A549 (cell line): ENCODE data around the gene PNMA8B. TPM values are rescaled to one million over a fixed set of nuclear protein-coding genes. Genes with fewer than 3 reads are reported as not detected.
A peak's percentile ranks its signal among the peaks of the same experiment; 100 is the strongest.
"Not testable (repeated sequence)": the region's sequence is repeated elsewhere in the genome, so short reads cannot be mapped to it uniquely, and the experiment has no call there.

Experiments
- ATAC-seq, 2 experiments: fragments of 200-7000 bp in 1 of 2; fragments of >200 bp in 1 of 2; cut with Nextera tagmentation in 1 of 2; cut with Tn5 transposase in 1 of 2; 3 replicates each; pipeline versions ENCODE4 v1.8.0 to v1.9.1; 2018 to 2020; ENCODE audit warnings: mild to moderate bottlenecking in 1 of 2, moderate library complexity in 1 of 2
- CTCF ChIA-PET: fragments of 300-600 bp; sonication (Branson Sonifier 250); formaldehyde crosslinking; extraction: SDS; loops from one replicate; lab custom pipeline; 2021; ENCODE audit warnings: antibody characterized with exemption, inconsistent platforms; lab: Yijun Ruan, JAX
- POLR2A ChIA-PET: fragments of 350-600 bp; formaldehyde crosslinking; extraction: SDS; loops from one replicate; lab custom pipeline; 2021; ENCODE audit warnings: antibody characterized with exemption, inconsistent platforms; lab: Yijun Ruan, JAX
- DNase-seq, 2 experiments: peaks; one replicate each; pipeline versions ENCODE4 v3.0.0 to v3.0.0-alpha.2; 2011 to 2016; ENCODE audit warnings: low read depth in 1 of 2, low spot score in 1 of 2
- FAIRE-seq: peaks from 2 replicates; lab custom pipeline; 2011; peaks lifted over from hg19 to GRCh38; lab: Jason Lieb, UNC
- H3K27ac ChIP-seq, 2 experiments: fragments of >200 bp; sonication (Bioruptor Twin); formaldehyde crosslinking; 3 replicates each; pipeline ENCODE4 v1.5.1; 2016 to 2017
- H3K4me1 ChIP-seq: fragments of >200 bp; sonication (Bioruptor Twin); formaldehyde crosslinking; 3 replicates; pipeline ENCODE4 v1.6.1; 2016
- H3K4me2 ChIP-seq: fragments of >200 bp; sonication (Bioruptor Twin); formaldehyde crosslinking; 3 replicates; pipeline ENCODE4 v1.6.1; 2016
- H3K4me3 ChIP-seq: fragments of >200 bp; sonication (Bioruptor Twin); formaldehyde crosslinking; 3 replicates; pipeline ENCODE4 v1.5.1; 2016
- H3K9me3 ChIP-seq: fragments of >200 bp; sonication (Bioruptor Twin); formaldehyde crosslinking; 3 replicates; pipeline ENCODE4 v1.6.1; 2016
- CHD2 ChIP-seq: fragments of 150-350 bp; IDR thresholded peaks from 2 replicates; pipeline ENCODE4 v1.6.1; 2014; ENCODE audit warnings: low read length; ENCODE audit not compliant: partially characterized antibody
- ESRRA ChIP-seq: fragments of 150-350 bp; IDR thresholded peaks from 2 replicates; pipeline ENCODE4 v1.6.1; 2014; ENCODE audit warnings: mild to moderate bottlenecking, low read length, borderline replicate concordance
- FOXS1 ChIP-seq: fragments of 250-450 bp; sonication (Bioruptor Pico); IDR thresholded peaks from 2 replicates; pipeline ENCODE4 v1.5.0; 2020; ENCODE audit warnings: mild to moderate bottlenecking, moderate library complexity
- GATA3 ChIP-seq: IDR thresholded peaks from 2 replicates; pipeline ENCODE4 v1.6.1; 2012; ENCODE audit warnings: borderline replicate concordance
- HOXA7 ChIP-seq: fragments of 250-450 bp; sonication (Bioruptor Pico); IDR thresholded peaks from 2 replicates; pipeline ENCODE4 v1.5.0; 2020; ENCODE audit warnings: mild to moderate bottlenecking, moderate library complexity
- HOXB13 ChIP-seq: fragments of 250-450 bp; sonication (Bioruptor Pico); IDR thresholded peaks from 2 replicates; pipeline ENCODE4 v1.5.0; 2020; ENCODE audit warnings: low read depth, mild to moderate bottlenecking, moderate library complexity
- KDM1A ChIP-seq: fragments of 200-600 bp; sonication (generic); IDR thresholded peaks from 2 replicates; pipeline ENCODE4 v1.6.1; 2016; ENCODE audit warnings: low read depth, mild to moderate bottlenecking
- MYC ChIP-seq: IDR thresholded peaks from 2 replicates; pipeline ENCODE4 v1.6.1; 2012; ENCODE audit warnings: mild to moderate bottlenecking, inconsistent platforms, low read length, improper control_type of control experiment, borderline replicate concordance
- NFE2L2 ChIP-seq: fragments of 150-350 bp; conservative IDR thresholded peaks from 2 replicates; pipeline ENCODE4 v1.6.1; 2014; ENCODE audit warnings: low read length
- NPAS2 ChIP-seq: fragments of 250-450 bp; sonication (Bioruptor Pico); IDR thresholded peaks from 2 replicates; pipeline ENCODE4 v1.8.0; 2022; ENCODE audit warnings: mild to moderate bottlenecking, moderate library complexity, borderline replicate concordance
- PHF8 ChIP-seq: fragments of 200-600 bp; sonication (generic); IDR thresholded peaks from 2 replicates; pipeline ENCODE4 v1.6.1; 2016; ENCODE audit warnings: low read depth, mild to moderate bottlenecking, antibody characterized with exemption, moderate library complexity, borderline replicate concordance
- RAD21 ChIP-seq, 2 experiments: fragments of >200 bp in 1 of 2; sonication (Bioruptor Twin) in 1 of 2; formaldehyde crosslinking in 1 of 2; IDR thresholded peaks in 1 of 2; conservative IDR thresholded peaks in 1 of 2; 2 replicates in 1 of 2; 3 replicates in 1 of 2; pipeline ENCODE4 v1.6.1; 2012 to 2018; ENCODE audit warnings: inconsistent platforms in 1 of 2
- TFCP2L1 ChIP-seq: fragments of 250-450 bp; sonication (Bioruptor Pico); IDR thresholded peaks from 2 replicates; pipeline ENCODE4 v1.5.0; 2021; ENCODE audit warnings: mild to moderate bottlenecking
- WGBS: methylation state at CpG from one replicate; pipeline ENCODE4 v1.1.6; 2017; ENCODE audit errors: missing lambda C conversion rate; 5-methylcytosine and 5-hydroxymethylcytosine counted together
- polyA plus RNA-seq, 4 experiments: library from polyadenylated mRNA; depleted of rRNA in 3 of 4; stranded (reverse); fragments of >200 nt; fragmentation: RNase III in 1 of 4; extraction: RNeasy Plus Mini Kit Qiagen cat#74134 plus additional on column Dnase treatment in 1 of 4; gene quantifications; 2 replicates in 3 of 4; 3 replicates in 1 of 4; pipeline ENCODE4 v1.2.3, GENCODE V29; 2011 to 2017
- TF ChIP-seq, protein P1 (sequence below): IDR thresholded peaks from 2 replicates; pipeline ENCODE4 v1.6.1; 2012; ENCODE audit warnings: low read depth, borderline replicate concordance
- TF ChIP-seq, protein P2 (sequence below): IDR thresholded peaks from 2 replicates; pipeline ENCODE4 v1.6.1; 2012
- TF ChIP-seq, protein P3 (sequence below): fragments of 450-650 bp; IDR thresholded peaks from 2 replicates; pipeline ENCODE4 v1.6.1; 2014; ENCODE audit warnings: antibody characterized with exemption
- TF ChIP-seq, protein P4 (sequence below): fragments of 250-450 bp; sonication (Bioruptor Pico); IDR thresholded peaks from 2 replicates; pipeline ENCODE4 v1.5.0; 2020; ENCODE audit warnings: low read depth, mild to moderate bottlenecking, moderate library complexity

The PNMA8B gene
- polyA plus RNA-seq, 2 of the 4 experiments (the other 2 are of a cell fraction), result not detected

DNA sequence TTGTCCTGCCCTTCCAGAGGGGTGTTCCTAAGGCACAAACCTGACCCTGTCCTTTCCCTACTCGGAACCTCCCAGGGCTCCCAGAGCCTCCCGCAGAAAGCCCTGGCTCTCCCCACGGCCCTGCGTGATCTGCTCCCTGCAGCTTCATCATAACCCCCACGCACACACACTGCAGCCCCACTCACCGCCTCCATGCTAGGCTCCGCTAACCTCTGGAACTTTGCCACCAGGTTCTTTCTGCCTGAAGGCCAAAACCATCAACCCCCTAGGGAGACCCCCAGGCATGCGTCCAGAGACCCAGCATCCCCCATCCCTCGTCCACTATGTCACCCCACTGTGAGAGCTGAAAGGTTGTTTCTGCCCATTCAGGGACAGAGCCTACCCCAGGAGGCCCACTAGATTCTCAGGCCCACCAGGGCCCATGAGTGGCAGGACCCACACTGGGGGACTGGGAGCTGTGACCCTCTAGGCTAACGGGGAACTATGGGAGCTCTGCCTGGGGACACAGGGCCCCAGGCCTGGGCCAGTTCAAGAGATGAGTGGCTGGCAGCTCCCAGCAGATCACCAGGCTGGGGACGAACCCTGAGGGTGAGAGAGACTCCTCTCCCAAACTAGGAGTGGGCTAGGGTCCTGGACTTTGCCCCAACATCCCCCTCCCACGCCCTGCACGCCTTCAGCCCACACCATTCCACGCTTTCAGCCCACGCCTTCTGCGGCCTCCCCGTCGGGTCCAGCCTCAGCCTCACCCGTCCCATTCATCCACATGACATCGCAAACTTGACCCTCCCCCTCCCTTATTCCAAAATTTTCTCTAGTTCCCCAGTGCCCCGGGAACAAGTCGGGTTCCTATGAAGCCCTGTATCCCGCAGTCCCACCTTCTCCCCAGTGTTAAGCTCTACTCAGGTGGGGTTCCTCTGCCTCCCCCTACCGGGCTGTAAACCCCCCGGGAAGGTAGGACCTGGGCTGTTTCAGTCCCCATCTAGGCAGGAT lies 33.2 kb upstream of the PNMA8B start:
- ChIA-PET CTCF (interaction anchor here (0.5 to 43.4 kb wide), 54 partner anchors 10 to 1562 kb away, joined by 3 to 1052 read pairs (median 4); partner anchors contain the start of genes CALM3, CCDC61, DACT3 and IGFL4), POLR2A (interaction anchor here (0.5 kb wide), 1 partner anchor 20 kb away, joined by 3 read pairs; no protein-coding TSS in a partner anchor)
- H3K4me3 ChIP-seq, result no peak overlapping the region
- H3K4me2 ChIP-seq, result no peak overlapping the region
- DNase-seq, result no peak
- WGBS, result 47% methylated on average over 25 of the region's 25 CpGs
- peaks cover 10% of the 10 kb centered on the region; the same call in 1 of the 3 replicates for H3K4me1 ChIP-seq
- H3K9me3 ChIP-seq, result peaks cover 6% of the 10 kb centered on the region; the same call in 1 of the 3 replicates
- no peak overlapping the region for H3K27ac ChIP-seq
- ATAC-seq, result peak; percentile 11 to 23; a peak in 4 of 6 replicates
- TF ChIP-seq MYC, result no peak
- no peak for TF ChIP-seq HOXB13 (CRISPR knock-in tag)
- no peak for TF ChIP-seq CHD2
- TF ChIP-seq, protein P1, sequence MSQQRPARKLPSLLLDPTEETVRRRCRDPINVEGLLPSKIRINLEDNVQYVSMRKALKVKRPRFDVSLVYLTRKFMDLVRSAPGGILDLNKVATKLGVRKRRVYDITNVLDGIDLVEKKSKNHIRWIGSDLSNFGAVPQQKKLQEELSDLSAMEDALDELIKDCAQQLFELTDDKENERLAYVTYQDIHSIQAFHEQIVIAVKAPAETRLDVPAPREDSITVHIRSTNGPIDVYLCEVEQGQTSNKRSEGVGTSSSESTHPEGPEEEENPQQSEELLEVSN, result no peak
- no peak for TF ChIP-seq GATA3
- TF ChIP-seq, protein P2, sequence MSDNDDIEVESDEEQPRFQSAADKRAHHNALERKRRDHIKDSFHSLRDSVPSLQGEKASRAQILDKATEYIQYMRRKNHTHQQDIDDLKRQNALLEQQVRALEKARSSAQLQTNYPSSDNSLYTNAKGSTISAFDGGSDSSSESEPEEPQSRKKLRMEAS, result no peak
- TF ChIP-seq, protein P3, sequence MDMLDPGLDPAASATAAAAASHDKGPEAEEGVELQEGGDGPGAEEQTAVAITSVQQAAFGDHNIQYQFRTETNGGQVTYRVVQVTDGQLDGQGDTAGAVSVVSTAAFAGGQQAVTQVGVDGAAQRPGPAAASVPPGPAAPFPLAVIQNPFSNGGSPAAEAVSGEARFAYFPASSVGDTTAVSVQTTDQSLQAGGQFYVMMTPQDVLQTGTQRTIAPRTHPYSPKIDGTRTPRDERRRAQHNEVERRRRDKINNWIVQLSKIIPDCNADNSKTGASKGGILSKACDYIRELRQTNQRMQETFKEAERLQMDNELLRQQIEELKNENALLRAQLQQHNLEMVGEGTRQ, result no peak
- TF ChIP-seq HOXA7 (CRISPR knock-in tag), result no peak
- no peak for TF ChIP-seq FOXS1 (CRISPR knock-in tag)
- TF ChIP-seq, protein P4, sequence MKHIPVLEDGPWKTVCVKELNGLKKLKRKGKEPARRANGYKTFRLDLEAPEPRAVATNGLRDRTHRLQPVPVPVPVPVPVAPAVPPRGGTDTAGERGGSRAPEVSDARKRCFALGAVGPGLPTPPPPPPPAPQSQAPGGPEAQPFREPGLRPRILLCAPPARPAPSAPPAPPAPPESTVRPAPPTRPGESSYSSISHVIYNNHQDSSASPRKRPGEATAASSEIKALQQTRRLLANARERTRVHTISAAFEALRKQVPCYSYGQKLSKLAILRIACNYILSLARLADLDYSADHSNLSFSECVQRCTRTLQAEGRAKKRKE, result no peak
- TF ChIP-seq ESRRA, result no peak
- TF ChIP-seq KDM1A, result no peak
- TF ChIP-seq NFE2L2, result no peak
- no peak for TF ChIP-seq NPAS2 (CRISPR knock-in tag)
- no peak for TF ChIP-seq PHF8
- no peak for FAIRE-seq

DNA sequence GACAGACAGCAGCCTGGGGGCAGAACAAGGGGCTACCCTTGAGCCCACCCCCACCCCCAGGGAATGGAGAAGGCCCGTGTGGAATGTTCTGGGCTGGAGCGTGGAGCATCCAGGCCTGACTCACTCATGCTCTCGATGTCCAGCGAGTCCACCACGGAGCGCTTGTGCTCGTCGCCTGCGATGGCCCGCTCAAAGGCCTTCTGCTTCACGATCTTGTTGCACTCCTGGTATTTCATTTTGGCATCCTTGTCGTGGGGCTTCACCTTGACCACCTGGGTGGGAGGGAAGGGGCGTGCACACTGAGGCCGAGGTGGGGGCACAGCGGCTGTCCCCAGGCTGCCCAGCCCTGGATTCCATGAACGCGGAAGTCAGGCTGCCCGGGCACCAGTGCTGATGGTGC lies 31.1 kb upstream of the PNMA8B start:
- H3K4me3 ChIP-seq, DNase-seq, H3K4me1 ChIP-seq, H3K4me2 ChIP-seq, FAIRE-seq, H3K27ac ChIP-seq, H3K9me3 ChIP-seq, ATAC-seq, POLR2A ChIA-PET: not testable (repeated sequence)
- CTCF ChIA-PET, result interaction anchor here (1.0 to 43.4 kb wide), 6 partner anchors 8 to 178 kb away, joined by 3 to 1052 read pairs (median 3); no protein-coding TSS in a partner anchor
- 72% methylated on average over 18 of the region's 18 CpGs for WGBS

DNA sequence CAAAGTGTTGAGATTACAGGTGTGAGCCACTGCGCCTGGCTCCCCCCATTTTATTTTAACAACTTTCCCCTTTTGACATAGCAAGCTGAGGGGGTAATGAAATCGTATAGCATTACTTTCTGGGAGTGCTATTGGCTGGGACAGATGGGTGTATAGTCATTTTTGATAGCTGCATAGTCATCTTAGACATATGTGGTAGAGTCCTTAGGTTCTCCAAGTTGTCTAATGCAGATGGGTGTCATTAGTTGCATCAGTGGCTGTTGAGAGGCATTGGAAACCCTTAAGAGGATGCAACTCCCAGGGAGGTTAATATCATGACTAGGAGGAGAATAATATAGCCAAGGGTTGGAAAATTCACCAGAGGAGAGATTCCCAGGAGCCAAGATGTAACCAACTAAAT lies 28.6 kb upstream of the PNMA8B start:
- TF ChIP-seq TFCP2L1 (CRISPR knock-in tag) (no peak), RAD21 (conservative IDR thresholded peaks at IDR 0.05 in 1 of 2, IDR thresholded peaks at IDR 0.05 in 1 of 2) (no peak)
- peak; percentile 43 for FAIRE-seq
- 48% methylated on average over 2 of the region's 2 CpGs for WGBS

DNA sequence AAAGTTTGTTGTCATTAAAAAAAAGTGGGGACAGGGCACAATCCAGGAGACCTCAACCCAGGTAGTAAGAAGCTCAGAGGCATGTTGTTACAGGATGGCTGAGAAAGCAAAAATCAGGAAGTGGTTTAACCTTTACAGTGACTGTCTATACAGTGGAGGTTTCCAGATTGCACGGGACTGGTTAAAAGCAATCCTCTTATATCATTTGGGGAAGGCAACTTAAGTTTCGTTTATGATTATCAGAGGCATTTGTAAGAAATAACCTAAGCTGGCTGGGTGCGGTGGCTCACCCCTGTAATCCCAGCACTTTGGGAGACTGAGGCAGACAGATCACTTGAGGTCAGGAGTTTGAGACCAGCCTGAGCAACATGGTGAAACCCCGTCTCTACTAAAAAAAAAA lies 27.3 kb upstream of the PNMA8B start:
- POLR2A ChIA-PET, result interaction anchor here (0.6 kb wide), 1 partner anchor 148 kb away, joined by 3 read pairs; no protein-coding TSS in a partner anchor
- DNase-seq, result not testable (repeated sequence)

More for the DNA sequence above, 28.6 kb upstream of the PNMA8B start:
- no peak for ATAC-seq
- DNase-seq, result no peak
- POLR2A ChIA-PET, result no interaction called here
- Histone ChIP-seq H3K4me3 (no peak overlapping the region), H3K27ac (no peak overlapping the region), H3K4me1 (no peaks in the 10 kb centered on the region), H3K9me3 (peaks cover 6% of the 10 kb centered on the region; the same call in 1 of the 3 replicates), H3K4me2 (no peak overlapping the region)
- CTCF ChIA-PET, result interaction anchor here (0.9 to 43.4 kb wide), 11 partner anchors 6 to 244 kb away, joined by 3 to 1052 read pairs (median 3); no protein-coding TSS in a partner anchor

More for the DNA sequence above, 27.3 kb upstream of the PNMA8B start:
- not testable (repeated sequence) for ATAC-seq, FAIRE-seq, H3K4me2 ChIP-seq, H3K4me1 ChIP-seq, H3K4me3 ChIP-seq, H3K27ac ChIP-seq, H3K9me3 ChIP-seq
- 60% methylated on average over 4 of the region's 4 CpGs for WGBS
- CTCF ChIA-PET, result interaction anchor here (0.6 to 43.4 kb wide), 10 partner anchors 5 to 206 kb away, joined by 3 to 1052 read pairs (median 4); no protein-coding TSS in a partner anchor
